HEK293 (cell line): ENCODE data around the gene KANK4.

Experiments used
- CTCF ChIA-PET: fragments of 350-600 bp; formaldehyde crosslinking; extraction: SDS; loops from one replicate; lab custom pipeline; 2021; ENCODE audit warnings: antibody characterized with exemption; lab: Yijun Ruan, JAX
- POLR2A ChIA-PET: fragments of 300-600 bp; formaldehyde crosslinking; extraction: SDS; loops from one replicate; lab custom pipeline; 2020; ENCODE audit warnings: antibody characterized with exemption, inconsistent platforms; lab: Yijun Ruan, JAX
- H3K27ac ChIP-seq: fragments of 200-500 bp; sonication (Bioruptor generic); 2 replicates; pipeline ENCODE4 v1.5.1; 2014; ENCODE audit warnings: low read depth, low read length, control low read depth, inconsistent platforms; ENCODE audit errors: extremely low read depth
- H3K36me3 ChIP-seq, 2 experiments: fragments of 200-500 bp in 1 of 2; sonication (Bioruptor generic) in 1 of 2; 1 replicate in 1 of 2; 2 replicates in 1 of 2; pipeline ENCODE4 v1.5.1; 2014 to 2017; ENCODE audit warnings: inconsistent platforms in 2 of 2, low read length in 2 of 2; ENCODE audit not compliant: control insufficient read depth in 2 of 2, insufficient read depth in 1 of 2
- H3K4me1 ChIP-seq: fragments of 200-500 bp; sonication (Bioruptor generic); 2 replicates; pipeline ENCODE4 v1.5.1; 2014; ENCODE audit warnings: mild to moderate bottlenecking, low read length, inconsistent platforms; ENCODE audit not compliant: control insufficient read depth, insufficient read depth
- H3K4me3 ChIP-seq: 2 replicates; pipeline ENCODE4 v1.5.1; 2011; ENCODE audit warnings: low read depth, mild to moderate bottlenecking, control low read depth, low read length, moderate library complexity
- H3K9me3 ChIP-seq: fragments of 200-500 bp; sonication (Bioruptor generic); 2 replicates; pipeline ENCODE4 v1.5.1; 2014; ENCODE audit warnings: low read depth, low read length, inconsistent platforms; ENCODE audit not compliant: control insufficient read depth, insufficient read depth
- BCL11A ChIP-seq: fragments of 450-650 bp; formaldehyde crosslinking; IDR thresholded peaks from 2 replicates; pipeline ENCODE4 v1.5.1; 2016; ENCODE audit warnings: low read depth, missing biosample characterization, missing genetic modification characterization
- CTCF ChIP-seq: fragments of 450-650 bp; formaldehyde crosslinking; IDR thresholded peaks from 2 replicates; pipeline ENCODE4 v1.5.1; 2016; ENCODE audit warnings: missing biosample characterization, missing genetic modification characterization
- GFI1B ChIP-seq: fragments of 450-650 bp; formaldehyde crosslinking; IDR thresholded peaks from 2 replicates; pipeline ENCODE4 v1.5.1; 2016; ENCODE audit warnings: missing biosample characterization, missing genetic modification characterization
- INSM2 ChIP-seq: fragments of 450-650 bp; formaldehyde crosslinking; IDR thresholded peaks from 2 replicates; pipeline ENCODE4 v1.5.1; 2016; ENCODE audit warnings: missing biosample characterization, missing genetic modification characterization
- MZF1 ChIP-seq: fragments of 450-650 bp; formaldehyde crosslinking; IDR thresholded peaks from 2 replicates; pipeline ENCODE4 v1.5.1; 2017; ENCODE audit warnings: missing biosample characterization, missing genetic modification characterization, borderline replicate concordance
- PRDM10 ChIP-seq: fragments of 450-650 bp; formaldehyde crosslinking; IDR thresholded peaks from 2 replicates; pipeline ENCODE4 v1.5.1; 2016; ENCODE audit warnings: missing biosample characterization, missing genetic modification characterization
- REPIN1 ChIP-seq: fragments of 450-650 bp; formaldehyde crosslinking; IDR thresholded peaks from 2 replicates; pipeline ENCODE4 v1.5.1; 2017; ENCODE audit warnings: missing biosample characterization, missing genetic modification characterization, low read depth
- SCRT2 ChIP-seq: fragments of 450-650 bp; formaldehyde crosslinking; IDR thresholded peaks from 2 replicates; pipeline ENCODE4 v1.5.1; 2016; ENCODE audit warnings: missing biosample characterization, missing genetic modification characterization
- WT1 ChIP-seq: fragments of 450-650 bp; formaldehyde crosslinking; IDR thresholded peaks from 2 replicates; pipeline ENCODE4 v1.5.1; 2016; ENCODE audit warnings: missing biosample characterization, missing genetic modification characterization
- ZBTB17 ChIP-seq: fragments of 450-650 bp; formaldehyde crosslinking; IDR thresholded peaks from 2 replicates; pipeline ENCODE4 v1.5.1; 2016; ENCODE audit warnings: missing biosample characterization, missing genetic modification characterization
- ZBTB20 ChIP-seq: fragments of 450-650 bp; formaldehyde crosslinking; IDR thresholded peaks from 2 replicates; pipeline ENCODE4 v1.5.1; 2016; ENCODE audit warnings: missing biosample characterization, missing genetic modification characterization
- ZFP37 ChIP-seq: fragments of 450-650 bp; formaldehyde crosslinking; IDR thresholded peaks from 2 replicates; pipeline ENCODE4 v1.5.1; 2016; ENCODE audit warnings: missing biosample characterization, missing genetic modification characterization
- ZIC2 ChIP-seq: fragments of 450-650 bp; formaldehyde crosslinking; IDR thresholded peaks from 2 replicates; pipeline ENCODE4 v1.5.1; 2016; ENCODE audit warnings: missing biosample characterization, missing genetic modification characterization
- ZNF140 ChIP-seq: fragments of 450-650 bp; formaldehyde crosslinking; IDR thresholded peaks from 2 replicates; pipeline ENCODE4 v1.5.1; 2016; ENCODE audit warnings: missing biosample characterization, missing genetic modification characterization
- ZNF248 ChIP-seq: fragments of 450-650 bp; formaldehyde crosslinking; IDR thresholded peaks from 2 replicates; pipeline ENCODE4 v1.5.1; 2017; ENCODE audit warnings: missing biosample characterization, missing genetic modification characterization
- ZNF366 ChIP-seq: fragments of 450-650 bp; formaldehyde crosslinking; conservative IDR thresholded peaks from 2 replicates; pipeline ENCODE4 v1.5.1; 2016; ENCODE audit warnings: missing biosample characterization, missing genetic modification characterization
- ZNF600 ChIP-seq: fragments of 450-650 bp; formaldehyde crosslinking; IDR thresholded peaks from 2 replicates; pipeline ENCODE4 v1.5.1; 2016; ENCODE audit warnings: missing biosample characterization, missing genetic modification characterization
- ZNF747 ChIP-seq: fragments of 450-650 bp; formaldehyde crosslinking; IDR thresholded peaks from 2 replicates; pipeline ENCODE4 v1.5.1; 2016; ENCODE audit warnings: missing biosample characterization, missing genetic modification characterization
- ZSCAN23 ChIP-seq: fragments of 450-650 bp; formaldehyde crosslinking; IDR thresholded peaks from 2 replicates; pipeline ENCODE4 v1.5.1; 2016; ENCODE audit warnings: missing biosample characterization, missing genetic modification characterization

KANK4 gene

GRCh38 chr1:62247391-62248168 is 71.7 kb downstream of the KANK4 start:
- no peaks in the 10 kb centered on the region for H3K4me1 ChIP-seq
- TF ChIP-seq ZNF747 (no peak), ZFP37 (no peak), INSM2 (tag by site-specific recombination) (no peak), ZBTB20 (tag by site-specific recombination) (no peak), ZBTB17 (tag by site-specific recombination) (0 out of 2 replicates have a peak, but pooled peaks have one; percentile 31), SCRT2 (peak; percentile 63), ZIC2 (tag by site-specific recombination) (0 out of 2 replicates have a peak, but pooled peaks have one; percentile 24)
- H3K9me3 ChIP-seq: no peaks in the 10 kb centered on the region
- no peaks in the 10 kb centered on the region for H3K36me3 ChIP-seq
- no peak overlapping the region for H3K4me3 ChIP-seq
- ChIA-PET CTCF (interaction anchor here (1.2 kb wide), 1 partner anchor 72 kb away, joined by 5 read pairs; no protein-coding TSS in a partner anchor), POLR2A (no interaction called here)
- H3K27ac ChIP-seq: no peak overlapping the region

GRCh38 chr1:62245201-62245600 is 74.0 kb downstream of the KANK4 start:
- H3K36me3 ChIP-seq: no peaks in the 10 kb centered on the region
- ChIA-PET POLR2A (no interaction called here), CTCF (interaction anchor here (0.5 to 1.1 kb wide), 3 partner anchors 67 to 142 kb away, joined by 3 to 4 read pairs (median 3); no protein-coding TSS in a partner anchor)
- 0 out of 2 replicates have a peak, but pooled peaks cover 2% of the 10 kb centered on the region for H3K4me1 ChIP-seq
- TF ChIP-seq WT1 (tag by site-specific recombination) (no peak), ZNF248 (tag by site-specific recombination) (no peak), MZF1 (tag by site-specific recombination) (no peak), CTCF (tag by site-specific recombination) (no peak), ZNF140 (no peak), PRDM10 (tag by site-specific recombination) (no peak), ZSCAN23 (tag by site-specific recombination) (no peak), ZNF366 (tag by site-specific recombination) (no peak), BCL11A (tag by site-specific recombination) (no peak), REPIN1 (tag by site-specific recombination) (no peak), ZNF600 (tag by site-specific recombination) (no peak), GFI1B (tag by site-specific recombination) (no peak)
- no peak overlapping the region for H3K4me3 ChIP-seq
- H3K9me3 ChIP-seq: no peaks in the 10 kb centered on the region
- no peak overlapping the region for H3K27ac ChIP-seq
